Peyer's patch (tissue), 4 donors: Measurements from ENCODE around the gene TCF7L2.

Experiments
- CTCF ChIP-seq, 6 experiments: fragments of 450-650 bp in 4 of 6; fragments of 200-600 bp in 2 of 6; sonication (generic) in 1 of 6; IDR thresholded peaks; one replicate each; pipeline ENCODE4 v1.5.1; 2017 to 2019; ENCODE audit warnings: antibody characterized with exemption in 6 of 6, mild to moderate bottlenecking in 3 of 6, moderate library complexity in 1 of 6
- POLR2A ChIP-seq, 2 donors: fragments of 450-650 bp; IDR thresholded peaks; one replicate each; pipeline ENCODE4 v1.5.1; 2017; ENCODE audit warnings: antibody characterized with exemption in 2 of 2, mild to moderate bottlenecking in 2 of 2, moderate library complexity in 2 of 2

DNA sequence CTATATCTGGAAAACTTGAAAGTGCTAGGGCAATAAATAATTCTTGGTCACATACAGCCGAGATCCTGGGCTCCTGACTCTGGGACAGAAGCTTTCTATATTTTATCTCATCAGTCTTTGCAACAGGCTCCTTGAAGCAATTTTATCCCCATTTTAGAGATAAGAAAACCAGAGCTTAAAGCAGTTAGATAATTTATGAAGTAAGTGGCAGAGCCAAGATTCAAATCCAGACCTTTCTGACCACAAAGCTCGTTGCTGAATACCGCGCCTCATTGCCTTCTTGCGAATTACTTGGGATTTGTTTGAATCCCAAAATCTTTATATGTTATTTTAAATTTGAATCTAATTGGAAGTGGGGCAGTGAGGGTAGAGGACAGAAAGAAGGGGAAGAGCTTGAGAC, 106.0 kb downstream of the TCF7L2 start:
- no peak for TF ChIP-seq CTCF (IDR thresholded peaks at IDR 0.05)
- no peak for TF ChIP-seq POLR2A (IDR thresholded peaks at IDR 0.05)
